ENCODE measurements around the gene FAM174C. TPM values are rescaled to one million over a fixed set of nuclear protein-coding genes. Genes with fewer than 3 reads are reported as not detected.
A peak's percentile ranks its signal among the peaks of the same experiment; 100 is the strongest.

FAM174C gene
- total and polyA plus RNA-seq, 10 of the 15 experiments (the other 5 are each of a cell fraction or from before 2014, with no cell fraction given): 0.89 to 94.6 (median 43.6) TPM

DNA sequence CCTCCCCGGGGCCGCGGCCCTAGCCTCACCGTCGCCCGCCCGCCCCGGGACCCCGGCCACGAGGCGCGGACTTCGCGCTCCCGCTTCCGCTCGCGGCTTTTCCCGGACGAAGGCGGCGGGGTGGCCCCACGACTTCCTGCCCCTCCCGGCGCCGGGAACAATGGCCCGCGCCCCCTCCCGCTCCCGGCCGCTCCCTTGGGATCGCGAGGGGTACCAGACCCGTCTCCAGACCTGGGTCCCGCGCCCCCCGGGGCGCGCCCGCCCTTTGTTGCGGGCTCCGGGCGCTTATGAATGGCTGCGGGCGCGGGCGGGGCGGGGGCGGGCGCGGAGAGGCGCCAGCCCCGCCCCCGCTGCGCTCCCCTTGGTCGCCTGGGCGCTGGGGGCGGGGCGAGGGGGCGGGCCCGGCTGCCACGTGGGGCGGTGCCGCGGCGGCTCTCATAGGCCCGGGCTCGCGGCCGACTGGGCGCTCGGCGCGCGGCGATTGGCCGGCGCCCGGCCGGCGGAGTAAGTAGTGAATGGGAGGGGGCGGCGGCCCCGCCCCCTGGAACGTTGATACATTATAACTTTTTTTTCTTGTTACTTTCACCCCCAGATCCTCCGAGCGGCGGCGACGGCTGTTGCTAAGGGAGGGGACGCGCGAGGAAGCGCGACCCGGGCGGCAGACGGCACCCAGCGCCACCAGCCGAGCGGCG is 25.9 kb upstream of the FAM174C start:
- Histone ChIP-seq H3K27me3 (replicated peaks in 1 of 2; ENCODE audit: control insufficient read depth in 2 of 2, insufficient read depth in 2 of 2, low read length in 1 of 2) (no peaks in the 10 kb centered on the region), H3K79me2 (ENCODE audit: control insufficient read depth, insufficient read depth, low read length) (peaks cover 51% of the 10 kb centered on the region), H3K4me3 (peak overlapping the region; percentile 91), H4K20me1 (ENCODE audit: control insufficient read depth, insufficient read depth) (no peaks in the 10 kb centered on the region), H3K4me1 (ENCODE audit: control insufficient read depth, insufficient read depth, low read length) (peaks cover 16% of the 10 kb centered on the region), H3K9ac (ENCODE audit: control insufficient read depth, insufficient read depth, low read length) (peak overlapping the region; percentile 86; the same call in 1 of the 2 replicates), H3K36me3 (ENCODE audit: control insufficient read depth in 2 of 2, insufficient read depth in 2 of 2, low read length in 1 of 2) (peaks cover 5 to 6% of the 10 kb centered on the region in 2 experiments; a peak in 3 of 4 replicates), H3K27ac (ENCODE audit: control insufficient read depth, insufficient read depth) (peak overlapping the region; percentile 82), H3K4me2 (ENCODE audit: control insufficient read depth, insufficient read depth) (peak overlapping the region; percentile 75; the same call in 1 of the 2 replicates), H3K9me3 (replicated peaks; ENCODE audit: control insufficient read depth, insufficient read depth, low read length) (no peaks in the 10 kb centered on the region), H2AFZ (ENCODE audit: control insufficient read depth, low read depth, low read length) (no peak overlapping the region; the same call in 1 of the 2 replicates)
- ChIA-PET CTCF (interaction anchor here (1.0 kb wide), 1 partner anchor 17 kb away, joined by 12 read pairs; no protein-coding TSS in a partner anchor), SMC1A (ENCODE audit: uncharacterized antibody, unreplicated experiment) (no interaction called here), POLR2A (interaction anchor here (1.0 to 2.2 kb wide), 2 partner anchors 13 to 17 kb away, joined by 8 read pairs; no protein-coding TSS in a partner anchor), RAD21 (ENCODE audit: unreplicated experiment) (interaction anchor here (1.0 kb wide), 2 partner anchors 17 kb away, joined by 3 read pairs; no protein-coding TSS in a partner anchor)
- in situ Hi-C loops (cut with MboI) (no loop called here), intact Hi-C loops (cut with micrococcal nuclease; ENCODE audit: unreplicated experiment) (loop anchor here (1.0 to 10.0 kb wide), 2 partner anchors 17 to 325 kb away; partner anchors contain the start of gene ARID3A)
- under 1% methylated on average over 47 of the region's 102 CpGs for WGBS (ENCODE audit: insufficient coverage, insufficient replicate concordance, low lambda C conversion rate, missing lambda C conversion rate)
- DNase-seq (ENCODE audit: low read depth, low spot score) (no peak), FAIRE-seq (no peak), ATAC-seq (peak; percentile 46)
- BruUV-seq (replicated peaks): no TSS peak
- no peak for TF ChIP-seq RB1 (IDR thresholded peaks at IDR 0.05; ENCODE audit: borderline replicate concordance)
- TF ChIP-seq, protein P1, sequence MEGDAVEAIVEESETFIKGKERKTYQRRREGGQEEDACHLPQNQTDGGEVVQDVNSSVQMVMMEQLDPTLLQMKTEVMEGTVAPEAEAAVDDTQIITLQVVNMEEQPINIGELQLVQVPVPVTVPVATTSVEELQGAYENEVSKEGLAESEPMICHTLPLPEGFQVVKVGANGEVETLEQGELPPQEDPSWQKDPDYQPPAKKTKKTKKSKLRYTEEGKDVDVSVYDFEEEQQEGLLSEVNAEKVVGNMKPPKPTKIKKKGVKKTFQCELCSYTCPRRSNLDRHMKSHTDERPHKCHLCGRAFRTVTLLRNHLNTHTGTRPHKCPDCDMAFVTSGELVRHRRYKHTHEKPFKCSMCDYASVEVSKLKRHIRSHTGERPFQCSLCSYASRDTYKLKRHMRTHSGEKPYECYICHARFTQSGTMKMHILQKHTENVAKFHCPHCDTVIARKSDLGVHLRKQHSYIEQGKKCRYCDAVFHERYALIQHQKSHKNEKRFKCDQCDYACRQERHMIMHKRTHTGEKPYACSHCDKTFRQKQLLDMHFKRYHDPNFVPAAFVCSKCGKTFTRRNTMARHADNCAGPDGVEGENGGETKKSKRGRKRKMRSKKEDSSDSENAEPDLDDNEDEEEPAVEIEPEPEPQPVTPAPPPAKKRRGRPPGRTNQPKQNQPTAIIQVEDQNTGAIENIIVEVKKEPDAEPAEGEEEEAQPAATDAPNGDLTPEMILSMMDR (IDR thresholded peaks at IDR 0.05 in 2 of 3, conservative IDR thresholded peaks at IDR 0.05 in 1 of 3; ENCODE audit: control insufficient read depth in 2 of 3, extremely low read depth in 1 of 3, insufficient read depth in 1 of 3, low read depth in 3 of 3, low read length in 3 of 3): no peak
- 0 out of 2 replicates have a peak, but pooled peaks have one; percentile 10 for TF ChIP-seq SMARCA5 (IDR thresholded peaks at IDR 0.05)
- peak; percentile 57; the same call in 1 of the 2 replicates for TF ChIP-seq TAF1 (IDR thresholded peaks at IDR 0.05; ENCODE audit: borderline replicate concordance, low read depth, low read length)
- TF ChIP-seq SIN3A (IDR thresholded peaks at IDR 0.05; ENCODE audit: low read depth, low read length): peak; percentile 84; the same call in 1 of the 2 replicates
- no peak; a peak in 1 of 4 replicates for TF ChIP-seq IKZF2 (IDR thresholded peaks at IDR 0.05)
- no peak for TF ChIP-seq ATF7 (IDR thresholded peaks at IDR 0.05; ENCODE audit: low read depth)
- TF ChIP-seq, protein P2, sequence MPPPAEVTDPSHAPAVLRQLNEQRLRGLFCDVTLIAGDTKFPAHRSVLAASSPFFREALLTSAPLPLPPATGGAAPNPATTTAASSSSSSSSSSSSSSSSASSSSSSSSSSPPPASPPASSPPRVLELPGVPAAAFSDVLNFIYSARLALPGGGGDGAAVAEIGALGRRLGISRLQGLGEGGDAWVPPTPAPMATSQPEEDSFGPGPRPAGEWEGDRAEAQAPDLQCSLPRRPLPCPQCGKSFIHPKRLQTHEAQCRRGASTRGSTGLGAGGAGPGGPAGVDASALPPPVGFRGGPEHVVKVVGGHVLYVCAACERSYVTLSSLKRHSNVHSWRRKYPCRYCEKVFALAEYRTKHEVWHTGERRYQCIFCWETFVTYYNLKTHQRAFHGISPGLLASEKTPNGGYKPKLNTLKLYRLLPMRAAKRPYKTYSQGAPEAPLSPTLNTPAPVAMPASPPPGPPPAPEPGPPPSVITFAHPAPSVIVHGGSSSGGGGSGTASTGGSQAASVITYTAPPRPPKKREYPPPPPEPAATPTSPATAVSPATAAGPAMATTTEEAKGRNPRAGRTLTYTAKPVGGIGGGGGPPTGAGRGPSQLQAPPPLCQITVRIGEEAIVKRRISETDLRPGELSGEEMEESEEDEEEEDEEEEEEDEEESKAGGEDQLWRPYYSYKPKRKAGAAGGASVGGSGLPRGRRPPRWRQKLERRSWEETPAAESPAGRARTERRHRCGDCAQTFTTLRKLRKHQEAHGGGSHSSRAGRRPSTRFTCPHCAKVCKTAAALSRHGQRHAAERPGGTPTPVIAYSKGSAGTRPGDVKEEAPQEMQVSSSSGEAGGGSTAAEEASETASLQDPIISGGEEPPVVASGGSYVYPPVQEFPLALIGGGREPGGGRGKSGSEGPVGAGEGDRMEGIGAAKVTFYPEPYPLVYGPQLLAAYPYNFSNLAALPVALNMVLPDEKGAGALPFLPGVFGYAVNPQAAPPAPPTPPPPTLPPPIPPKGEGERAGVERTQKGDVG (CRISPR knock-in tag; IDR thresholded peaks at IDR 0.05): no peak
- TF ChIP-seq, protein P3, sequence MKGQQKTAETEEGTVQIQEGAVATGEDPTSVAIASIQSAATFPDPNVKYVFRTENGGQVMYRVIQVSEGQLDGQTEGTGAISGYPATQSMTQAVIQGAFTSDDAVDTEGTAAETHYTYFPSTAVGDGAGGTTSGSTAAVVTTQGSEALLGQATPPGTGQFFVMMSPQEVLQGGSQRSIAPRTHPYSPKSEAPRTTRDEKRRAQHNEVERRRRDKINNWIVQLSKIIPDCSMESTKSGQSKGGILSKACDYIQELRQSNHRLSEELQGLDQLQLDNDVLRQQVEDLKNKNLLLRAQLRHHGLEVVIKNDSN (IDR thresholded peaks at IDR 0.05; ENCODE audit: borderline replicate concordance, extremely low read length, insufficient read depth, low read depth, low read length): peak; percentile 75
- TF ChIP-seq SP1 (IDR thresholded peaks at IDR 0.05; ENCODE audit: low read depth, low read length): peak; percentile 76
- TF ChIP-seq IKZF1 (conservative IDR thresholded peaks at IDR 0.05): peak; percentile 85
- TF ChIP-seq, protein P4, sequence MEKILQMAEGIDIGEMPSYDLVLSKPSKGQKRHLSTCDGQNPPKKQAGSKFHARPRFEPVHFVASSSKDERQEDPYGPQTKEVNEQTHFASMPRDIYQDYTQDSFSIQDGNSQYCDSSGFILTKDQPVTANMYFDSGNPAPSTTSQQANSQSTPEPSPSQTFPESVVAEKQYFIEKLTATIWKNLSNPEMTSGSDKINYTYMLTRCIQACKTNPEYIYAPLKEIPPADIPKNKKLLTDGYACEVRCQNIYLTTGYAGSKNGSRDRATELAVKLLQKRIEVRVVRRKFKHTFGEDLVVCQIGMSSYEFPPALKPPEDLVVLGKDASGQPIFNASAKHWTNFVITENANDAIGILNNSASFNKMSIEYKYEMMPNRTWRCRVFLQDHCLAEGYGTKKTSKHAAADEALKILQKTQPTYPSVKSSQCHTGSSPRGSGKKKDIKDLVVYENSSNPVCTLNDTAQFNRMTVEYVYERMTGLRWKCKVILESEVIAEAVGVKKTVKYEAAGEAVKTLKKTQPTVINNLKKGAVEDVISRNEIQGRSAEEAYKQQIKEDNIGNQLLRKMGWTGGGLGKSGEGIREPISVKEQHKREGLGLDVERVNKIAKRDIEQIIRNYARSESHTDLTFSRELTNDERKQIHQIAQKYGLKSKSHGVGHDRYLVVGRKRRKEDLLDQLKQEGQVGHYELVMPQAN (conservative IDR thresholded peaks at IDR 0.05): peak; percentile 70; the same call in 1 of the 2 replicates
- no peak for TF ChIP-seq ZNF217 (IDR thresholded peaks at IDR 0.05)
- no peak for TF ChIP-seq EZH2 (IDR thresholded peaks at IDR 0.05; ENCODE audit: borderline replicate concordance, control insufficient read depth, low read depth, low read length)
- TF ChIP-seq PML (IDR thresholded peaks at IDR 0.05; ENCODE audit: low read length): peak; percentile 73; the same call in 1 of the 2 replicates

Data from GM12878 (cell line).